Ovary (tissue), 3 donors: ENCODE measurements around the gene ANOS1.

Experiments used
- EP300 ChIP-seq: sonication (generic); formaldehyde crosslinking; IDR thresholded peaks from one replicate; pipeline ENCODE4 v1.6.1; 2017; ENCODE audit warnings: antibody characterized with exemption
- TF ChIP-seq, protein P1 (sequence below), 3 donors: fragments of 450-650 bp in 2 of 3; fragments of 200-600 bp in 1 of 3; IDR thresholded peaks; one replicate each; pipeline versions ENCODE4 v1.5.1 to v1.8.0; 2016 to 2022; ENCODE audit warnings: antibody characterized with exemption in 3 of 3, mild to moderate bottlenecking in 1 of 3
- donor health status: DM: no; HTN: no; CAD: no.

DNA sequence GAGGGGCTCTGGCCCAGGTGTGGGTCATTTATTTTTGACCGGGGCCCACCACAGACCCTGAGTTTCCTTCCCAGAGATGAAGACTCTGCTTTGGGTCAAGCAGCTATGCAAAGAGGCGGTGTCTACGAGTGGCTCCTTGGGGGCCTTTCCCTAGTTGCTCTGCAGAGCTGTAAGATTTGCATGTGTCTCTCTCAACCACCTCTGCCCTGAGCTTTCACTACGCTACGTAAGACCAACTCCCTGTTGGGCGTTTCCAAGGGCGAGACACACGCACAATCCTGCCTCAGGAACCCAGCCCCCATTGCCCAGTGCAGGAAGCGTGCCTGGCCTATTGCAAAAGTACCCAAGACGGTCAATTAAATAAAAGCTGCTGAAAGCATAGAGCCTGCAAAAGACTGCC, 10.0 kb upstream of the ANOS1 start:
- TF ChIP-seq, protein P1, sequence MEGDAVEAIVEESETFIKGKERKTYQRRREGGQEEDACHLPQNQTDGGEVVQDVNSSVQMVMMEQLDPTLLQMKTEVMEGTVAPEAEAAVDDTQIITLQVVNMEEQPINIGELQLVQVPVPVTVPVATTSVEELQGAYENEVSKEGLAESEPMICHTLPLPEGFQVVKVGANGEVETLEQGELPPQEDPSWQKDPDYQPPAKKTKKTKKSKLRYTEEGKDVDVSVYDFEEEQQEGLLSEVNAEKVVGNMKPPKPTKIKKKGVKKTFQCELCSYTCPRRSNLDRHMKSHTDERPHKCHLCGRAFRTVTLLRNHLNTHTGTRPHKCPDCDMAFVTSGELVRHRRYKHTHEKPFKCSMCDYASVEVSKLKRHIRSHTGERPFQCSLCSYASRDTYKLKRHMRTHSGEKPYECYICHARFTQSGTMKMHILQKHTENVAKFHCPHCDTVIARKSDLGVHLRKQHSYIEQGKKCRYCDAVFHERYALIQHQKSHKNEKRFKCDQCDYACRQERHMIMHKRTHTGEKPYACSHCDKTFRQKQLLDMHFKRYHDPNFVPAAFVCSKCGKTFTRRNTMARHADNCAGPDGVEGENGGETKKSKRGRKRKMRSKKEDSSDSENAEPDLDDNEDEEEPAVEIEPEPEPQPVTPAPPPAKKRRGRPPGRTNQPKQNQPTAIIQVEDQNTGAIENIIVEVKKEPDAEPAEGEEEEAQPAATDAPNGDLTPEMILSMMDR (IDR thresholded peaks at IDR 0.05): no peak
- TF ChIP-seq EP300: no peak
